Measurements from ENCODE around the gene SDCCAG8. TPM values are rescaled to one million over a fixed set of nuclear protein-coding genes. Genes with fewer than 3 reads are reported as not detected.

The SDCCAG8 gene
- total RNA-seq, 1 donor from 2014 or later: 21.4 TPM

DNA sequence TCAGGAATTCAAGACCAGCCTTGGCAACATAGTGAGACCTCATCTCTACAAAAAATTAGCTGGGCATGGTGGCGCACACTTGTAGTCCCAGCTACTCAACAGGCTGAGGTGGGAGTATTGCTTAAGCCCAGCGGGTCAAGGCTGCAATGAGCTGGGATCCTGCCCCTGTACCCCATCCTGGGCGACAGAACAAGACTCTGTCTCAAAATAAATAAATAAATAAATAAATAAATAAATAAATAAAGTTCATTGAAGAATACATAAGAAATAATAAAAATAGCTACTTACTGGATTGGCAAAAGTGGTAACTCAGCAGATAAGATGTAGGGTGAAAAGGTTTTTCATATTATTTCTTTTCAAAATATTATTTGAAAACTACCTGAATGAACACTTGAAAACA lies 6.6 kb upstream of the SDCCAG8 start:
- no peak for DNase-seq
- peaks cover 82% of the 10 kb centered on the region for H3K4me1 ChIP-seq
- TF ChIP-seq, protein P1, sequence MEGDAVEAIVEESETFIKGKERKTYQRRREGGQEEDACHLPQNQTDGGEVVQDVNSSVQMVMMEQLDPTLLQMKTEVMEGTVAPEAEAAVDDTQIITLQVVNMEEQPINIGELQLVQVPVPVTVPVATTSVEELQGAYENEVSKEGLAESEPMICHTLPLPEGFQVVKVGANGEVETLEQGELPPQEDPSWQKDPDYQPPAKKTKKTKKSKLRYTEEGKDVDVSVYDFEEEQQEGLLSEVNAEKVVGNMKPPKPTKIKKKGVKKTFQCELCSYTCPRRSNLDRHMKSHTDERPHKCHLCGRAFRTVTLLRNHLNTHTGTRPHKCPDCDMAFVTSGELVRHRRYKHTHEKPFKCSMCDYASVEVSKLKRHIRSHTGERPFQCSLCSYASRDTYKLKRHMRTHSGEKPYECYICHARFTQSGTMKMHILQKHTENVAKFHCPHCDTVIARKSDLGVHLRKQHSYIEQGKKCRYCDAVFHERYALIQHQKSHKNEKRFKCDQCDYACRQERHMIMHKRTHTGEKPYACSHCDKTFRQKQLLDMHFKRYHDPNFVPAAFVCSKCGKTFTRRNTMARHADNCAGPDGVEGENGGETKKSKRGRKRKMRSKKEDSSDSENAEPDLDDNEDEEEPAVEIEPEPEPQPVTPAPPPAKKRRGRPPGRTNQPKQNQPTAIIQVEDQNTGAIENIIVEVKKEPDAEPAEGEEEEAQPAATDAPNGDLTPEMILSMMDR (IDR thresholded peaks at IDR 0.05; ENCODE audit: borderline replicate concordance): no peak
- H3K36me3 ChIP-seq: no peaks in the 10 kb centered on the region
- intact Hi-C loops (cut with micrococcal nuclease): no loop called here
- no peak overlapping the region for H3K4me3 ChIP-seq
- no peaks in the 10 kb centered on the region for H3K27me3 ChIP-seq (ENCODE audit: low read depth)
- H3K9me3 ChIP-seq (replicated peaks): no peaks in the 10 kb centered on the region
- H3K27ac ChIP-seq (replicated peaks): no peak overlapping the region

GRCh38 chr1:243250102-243250501 lies 5.7 kb upstream of the SDCCAG8 start:
- intact Hi-C loops (cut with micrococcal nuclease): no loop called here
- Histone ChIP-seq H3K4me1 (peaks cover 87% of the 10 kb centered on the region), H3K9me3 (replicated peaks) (no peaks in the 10 kb centered on the region), H3K27me3 (ENCODE audit: low read depth) (no peaks in the 10 kb centered on the region), H3K36me3 (no peaks in the 10 kb centered on the region), H3K4me3 (peak overlapping the region; percentile 20), H3K27ac (replicated peaks) (peak overlapping the region; percentile 67)
- DNase-seq: no peak
- TF ChIP-seq, protein P1 (IDR thresholded peaks at IDR 0.05; ENCODE audit: borderline replicate concordance): no peak

GRCh38 chr1:243251539-243251938 lies 4.3 kb upstream of the SDCCAG8 start:
- H3K4me1 ChIP-seq: peaks cover 93% of the 10 kb centered on the region
- no peaks in the 10 kb centered on the region for H3K36me3 ChIP-seq
- TF ChIP-seq, protein P1 (IDR thresholded peaks at IDR 0.05; ENCODE audit: borderline replicate concordance): no peak
- H3K4me3 ChIP-seq: peak overlapping the region; percentile 95
- DNase-seq: no peak
- H3K27me3 ChIP-seq (ENCODE audit: low read depth): no peaks in the 10 kb centered on the region
- no peaks in the 10 kb centered on the region for H3K9me3 ChIP-seq (replicated peaks)
- intact Hi-C loops (cut with micrococcal nuclease): no loop called here
- no peak overlapping the region for H3K27ac ChIP-seq (replicated peaks)

- Histone ChIP-seq H3K36me3 (no peaks in the 10 kb centered on the region), H3K27me3 (ENCODE audit: low read depth) (no peaks in the 10 kb centered on the region), H3K9me3 (replicated peaks) (no peaks in the 10 kb centered on the region), H3K4me1 (peaks cover 93% of the 10 kb centered on the region), H3K4me3 (peak overlapping the region; percentile 95), H3K27ac (replicated peaks) (peak overlapping the region; percentile 98)
- TF ChIP-seq, protein P1 (IDR thresholded peaks at IDR 0.05; ENCODE audit: borderline replicate concordance): no peak
- DNase-seq: no peak
- intact Hi-C loops (cut with micrococcal nuclease): no loop called here
Measured at GRCh38 chr1:243253211-243253925, 2.5 kb upstream of the SDCCAG8 start.

- DNase-seq: no peak
- Histone ChIP-seq H3K4me3 (peak overlapping the region; percentile 95), H3K4me1 (peaks cover 89% of the 10 kb centered on the region), H3K27ac (replicated peaks) (peak overlapping the region; percentile 98), H3K9me3 (replicated peaks) (no peaks in the 10 kb centered on the region), H3K36me3 (no peaks in the 10 kb centered on the region), H3K27me3 (ENCODE audit: low read depth) (no peaks in the 10 kb centered on the region)
- intact Hi-C loops (cut with micrococcal nuclease): no loop called here
- TF ChIP-seq, protein P1 (IDR thresholded peaks at IDR 0.05; ENCODE audit: borderline replicate concordance): no peak
Measured at GRCh38 chr1:243253926-243254232, 2.0 kb upstream of the SDCCAG8 start.
